Breast epithelium (tissue), 3 donors: Measurements from ENCODE around the gene PROCA1.

Experiments
- CTCF ChIP-seq, 3 donors: fragments of 450-650 bp; IDR thresholded peaks; one replicate each; pipeline ENCODE4 v1.5.1; 2016 to 2017; ENCODE audit warnings: antibody characterized with exemption in 3 of 3, mild to moderate bottlenecking in 3 of 3, moderate library complexity in 3 of 3
- POLR2A ChIP-seq: fragments of 450-650 bp; IDR thresholded peaks from one replicate; pipeline ENCODE4 v1.6.1; 2016; ENCODE audit warnings: antibody characterized with exemption, mild to moderate bottlenecking, moderate library complexity
- POLR2AphosphoS5 ChIP-seq, 3 donors: sonication (generic); formaldehyde crosslinking; IDR thresholded peaks; one replicate each; pipeline ENCODE4 v1.6.1; 2017; ENCODE audit warnings: antibody characterized with exemption in 3 of 3

- TF ChIP-seq CTCF (IDR thresholded peaks at IDR 0.05) (no peak), POLR2A (no peak), POLR2AphosphoS5 (IDR thresholded peaks at IDR 0.05) (no peak)
These were observed 12.9 kb upstream of the PROCA1 start for GRCh38 chr17:28724500-28725165.
